Measurements from ENCODE around the gene ABL1.
"Not testable (repeated sequence)": the region's sequence is repeated elsewhere in the genome, so short reads cannot be mapped to it uniquely, and the experiment has no call there.

The ABL1 gene

GRCh38 chr9:130834371-130835336 is at the start of gene ABL1:
TSS of gene ABL1 (plus strand) at chr9:130835254. CDS start at chr9:130835447, 193 bp downstream.
- DNase-seq (ENCODE audit: low spot score), result peak; percentile 100

- DNase-seq (ENCODE audit: low spot score), result no peak
Observed at GRCh38 chr9:130785940-130786508, 49.0 kb upstream of the ABL1 start.

- no peak for DNase-seq (ENCODE audit: low spot score)
Observed at GRCh38 chr9:130786526-130786925, 48.5 kb upstream of the ABL1 start.

- no peak for DNase-seq (ENCODE audit: low spot score)
Observed at GRCh38 chr9:130789747-130790672, 45.0 kb upstream of the ABL1 start.

GRCh38 chr9:130791303-130791894 is 43.7 kb upstream of the ABL1 start:
- DNase-seq (ENCODE audit: low spot score), result no peak

- no peak for DNase-seq (ENCODE audit: low spot score)
Observed at GRCh38 chr9:130793589-130793988, 41.5 kb upstream of the ABL1 start.

GRCh38 chr9:130794021-130794420 is 41.0 kb upstream of the ABL1 start:
- not testable (repeated sequence) for DNase-seq (ENCODE audit: low spot score)

GRCh38 chr9:130794423-130794822 is 40.6 kb upstream of the ABL1 start:
- not testable (repeated sequence) for DNase-seq (ENCODE audit: low spot score)

- no peak for DNase-seq (ENCODE audit: low spot score)
Observed at GRCh38 chr9:130794923-130795495, 40.0 kb upstream of the ABL1 start.

- not testable (repeated sequence) for DNase-seq (ENCODE audit: low spot score)
Observed at GRCh38 chr9:130803116-130803515, 31.9 kb upstream of the ABL1 start.

GRCh38 chr9:130805510-130806326 is 29.3 kb upstream of the ABL1 start:
- DNase-seq (ENCODE audit: low spot score), result no peak

- DNase-seq (ENCODE audit: low spot score), result no peak
Observed at GRCh38 chr9:130806327-130806716, 28.7 kb upstream of the ABL1 start.

GRCh38 chr9:130810609-130811136 is 24.4 kb upstream of the ABL1 start:
- DNase-seq (ENCODE audit: low spot score), result no peak

- no peak for DNase-seq (ENCODE audit: low spot score)
Observed at GRCh38 chr9:130815242-130815808, 19.7 kb upstream of the ABL1 start.

- no peak for DNase-seq (ENCODE audit: low spot score)
Observed at GRCh38 chr9:130817914-130818313, 17.1 kb upstream of the ABL1 start.

GRCh38 chr9:130820135-130820738 is 14.8 kb upstream of the ABL1 start:
- no peak for DNase-seq (ENCODE audit: low spot score)

- DNase-seq (ENCODE audit: low spot score), result no peak
Observed at GRCh38 chr9:130823435-130823834, 11.6 kb upstream of the ABL1 start.

- no peak for DNase-seq (ENCODE audit: low spot score)
Observed at GRCh38 chr9:130824079-130824478, 11.0 kb upstream of the ABL1 start.

GRCh38 chr9:130824643-130825350 is 10.3 kb upstream of the ABL1 start:
- no peak for DNase-seq (ENCODE audit: low spot score)
